Stromal cell of bone marrow (primary cell): ENCODE measurements around the gene SND1.

Experiments used
- DNase-seq: peaks from one replicate; pipeline ENCODE4 v3.0.0-alpha.2; 2012; ENCODE audit warnings: low read depth

Gene SND1

GRCh38 chr7:128041203-128041602 lies 389.2 kb downstream of the SND1 start:
- no peak for DNase-seq

- no peak for DNase-seq
These were observed 390.0 kb downstream of the SND1 start for GRCh38 chr7:128042012-128042411.

DNA sequence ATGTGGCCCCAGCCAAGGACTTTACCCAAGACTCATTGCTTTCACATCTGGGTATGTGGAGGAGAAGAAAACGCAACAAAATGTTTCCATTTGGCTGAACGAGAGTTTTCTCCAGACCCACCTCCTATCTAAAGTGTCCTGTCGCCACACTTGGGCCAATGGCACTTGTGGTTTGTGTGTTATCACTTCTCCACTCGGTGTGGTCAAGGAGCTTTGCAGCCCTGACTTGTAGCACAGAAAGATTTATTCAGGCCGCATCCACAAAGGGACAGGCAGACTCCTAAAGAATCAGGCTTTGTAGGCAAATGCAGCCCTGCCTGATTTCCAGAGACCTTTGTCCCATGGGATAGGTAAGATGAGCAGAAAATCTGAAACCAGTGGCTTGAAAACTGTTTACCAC lies 392.1 kb downstream of the SND1 start:
- no peak for DNase-seq

- no peak for DNase-seq
These were observed 393.2 kb downstream of the SND1 start for GRCh38 chr7:128045158-128045557.

GRCh38 chr7:128045766-128046165 lies 393.8 kb downstream of the SND1 start:
- DNase-seq: peak; percentile 33

DNA sequence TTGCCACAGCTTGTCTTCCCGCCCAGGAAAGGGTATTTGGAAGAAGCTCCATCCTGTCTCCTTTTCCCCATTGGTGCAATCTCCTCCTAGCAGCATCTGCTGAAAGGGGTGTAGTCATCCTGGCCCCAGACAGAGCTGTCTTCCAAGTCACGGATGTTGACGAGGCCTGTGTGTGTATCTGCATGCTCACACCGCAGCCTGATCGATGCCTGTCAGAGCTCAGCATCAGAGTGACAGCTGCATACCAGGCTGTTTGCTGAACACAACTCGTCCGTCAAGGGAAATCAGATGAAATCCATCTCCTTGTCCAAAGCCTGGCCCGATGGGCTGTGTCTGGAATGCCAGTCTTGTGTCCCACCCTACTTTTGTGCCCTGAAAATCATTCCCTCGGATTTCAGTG lies 400.4 kb downstream of the SND1 start:
- no peak for DNase-seq

- DNase-seq: no peak
These were observed 401.0 kb downstream of the SND1 start for GRCh38 chr7:128053023-128053422.

DNA sequence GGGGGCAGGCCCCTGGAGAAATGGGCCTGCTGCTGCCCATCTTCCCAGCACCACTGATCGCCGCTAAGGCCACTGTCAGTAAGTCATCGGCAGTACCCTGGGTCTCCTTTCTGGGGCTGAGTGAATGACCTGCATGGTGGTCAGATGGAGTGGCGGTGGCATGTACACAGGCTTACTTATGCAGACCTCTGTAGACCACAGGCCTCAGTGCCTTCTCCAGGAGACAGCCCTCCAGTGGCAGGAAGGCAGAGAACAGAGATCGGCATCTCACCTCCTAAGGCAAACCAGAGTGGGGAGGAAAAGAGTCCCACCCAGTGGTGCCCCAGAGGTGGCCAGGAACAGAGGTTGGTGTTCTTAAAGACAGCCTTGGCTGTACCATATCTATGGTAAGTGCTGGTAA lies 402.0 kb downstream of the SND1 start:
- no peak for DNase-seq

DNA sequence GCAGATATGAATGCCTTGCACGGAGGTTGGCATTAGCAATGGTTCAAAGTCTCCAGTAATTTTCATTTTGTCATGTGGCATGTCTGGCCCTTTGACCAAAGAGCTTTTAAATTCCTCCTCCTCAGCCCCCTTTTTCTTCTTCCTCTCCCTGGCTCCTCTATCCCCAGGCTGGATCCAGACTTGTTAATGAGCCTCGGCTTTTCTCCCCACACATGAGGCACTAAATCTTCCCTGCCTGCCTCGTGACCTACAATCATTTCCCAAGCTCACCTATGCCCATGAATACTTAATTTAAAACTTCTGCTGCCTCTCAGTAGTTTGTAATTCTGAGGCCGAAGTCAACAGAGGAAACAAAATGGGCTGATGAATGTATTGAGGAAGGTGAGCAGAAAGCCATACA lies 402.5 kb downstream of the SND1 start:
- DNase-seq: no peak

DNA sequence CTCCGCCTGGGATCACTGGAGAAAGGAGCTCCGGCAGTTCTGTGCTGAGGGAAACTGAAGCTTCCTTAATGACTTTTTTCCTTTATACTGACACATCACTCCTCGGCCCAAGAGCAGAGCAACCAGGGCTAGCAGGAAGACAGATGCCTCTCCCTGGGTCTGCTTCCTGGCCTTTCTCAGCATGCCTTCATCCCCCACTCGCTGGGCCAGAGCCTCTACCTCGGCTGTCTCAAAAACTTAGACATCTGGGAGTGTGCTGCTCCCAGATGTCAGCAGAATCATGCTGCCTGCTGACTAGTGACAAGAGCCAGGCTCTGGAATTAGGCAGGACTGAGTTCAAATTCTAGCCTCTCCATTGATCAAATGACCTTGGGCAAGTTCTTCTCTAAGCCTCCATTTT lies 403.6 kb downstream of the SND1 start:
- no peak for DNase-seq

GRCh38 chr7:128056901-128057300 lies 404.9 kb downstream of the SND1 start:
- DNase-seq: peak; percentile 49

DNA sequence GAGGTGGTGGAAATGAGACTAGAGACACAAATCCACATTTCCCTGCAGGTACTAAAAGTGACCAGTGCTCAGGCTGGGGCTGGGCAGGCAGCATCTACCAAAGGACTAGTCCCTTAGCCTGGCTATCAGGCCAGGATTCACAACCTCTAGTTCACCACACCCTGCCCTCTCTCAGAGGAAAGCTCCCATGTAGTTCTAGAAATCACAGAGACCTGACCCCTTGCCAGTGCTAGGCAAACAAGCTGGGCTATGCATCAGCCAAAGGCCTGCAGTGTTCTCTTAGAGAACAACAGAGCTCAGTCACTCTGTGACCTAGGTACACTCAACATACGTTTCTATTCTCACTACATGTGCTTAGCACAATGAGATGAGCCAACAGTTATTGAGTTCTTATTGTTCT lies 405.9 kb downstream of the SND1 start:
- DNase-seq: no peak

DNA sequence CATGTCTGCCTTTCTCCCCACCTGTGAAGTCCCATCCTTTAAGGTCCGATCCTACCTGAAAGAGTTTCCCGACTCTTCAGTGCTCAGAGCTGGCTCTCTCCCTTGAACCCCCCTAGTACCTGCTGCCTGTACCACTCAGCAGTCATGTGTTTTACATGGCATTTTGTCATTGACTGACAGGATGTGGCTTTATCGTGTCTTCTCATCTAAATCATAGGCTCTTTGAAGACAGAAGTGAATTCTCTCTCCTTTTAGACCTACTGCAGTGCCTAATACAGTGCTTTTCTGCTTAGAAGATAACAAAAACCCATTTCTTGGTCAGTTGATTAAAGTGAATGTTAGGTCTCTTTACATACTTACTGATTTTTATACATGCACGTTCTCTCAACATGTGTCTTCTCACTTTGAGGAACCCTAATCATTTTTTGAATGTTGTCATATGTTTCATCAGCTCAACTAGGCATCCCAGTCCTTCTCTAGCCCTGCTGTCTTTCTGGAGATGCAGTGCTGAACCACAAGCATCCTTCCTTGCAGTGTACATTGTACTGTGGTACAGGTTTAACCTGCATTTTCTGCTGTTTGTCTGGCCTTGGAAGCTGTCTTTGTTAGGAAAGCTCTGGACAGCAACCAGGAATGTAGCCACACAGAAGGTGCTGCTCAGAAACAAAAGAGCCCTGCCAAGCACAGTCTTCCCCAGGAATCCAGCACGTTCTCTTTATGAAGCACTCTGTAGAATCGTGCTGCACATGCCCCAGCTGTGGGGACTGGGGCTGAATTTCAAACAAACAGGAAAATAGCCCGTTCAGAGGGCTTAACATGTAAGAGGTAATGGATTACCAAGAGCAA lies 407.4 kb downstream of the SND1 start:
- no peak for DNase-seq

GRCh38 chr7:128060018-128060417 lies 408.0 kb downstream of the SND1 start:
- no peak for DNase-seq

GRCh38 chr7:128063088-128063487 lies 411.1 kb downstream of the SND1 start:
- DNase-seq: no peak

DNA sequence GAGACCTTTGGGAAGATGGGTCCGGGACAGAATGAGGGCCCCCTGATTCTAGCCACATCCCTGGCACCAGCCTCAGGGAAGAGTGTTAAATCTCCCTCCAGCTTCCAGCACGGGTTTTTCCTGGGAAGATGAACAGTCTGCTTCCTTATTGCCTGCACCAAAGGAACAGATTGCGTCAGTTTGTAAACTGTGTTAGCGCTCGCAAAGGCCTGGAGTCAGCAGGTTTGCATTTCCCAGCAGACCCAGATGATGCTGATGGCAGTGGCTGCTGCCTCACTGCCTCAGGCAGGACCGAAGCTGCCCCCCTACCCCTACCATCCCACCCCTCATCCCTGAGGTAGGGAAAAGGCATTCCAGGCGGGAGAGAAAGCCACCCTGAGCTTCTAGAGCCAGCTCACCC lies 413.9 kb downstream of the SND1 start:
- no peak for DNase-seq

- no peak for DNase-seq
These were observed 414.4 kb downstream of the SND1 start for GRCh38 chr7:128066395-128066794.

DNA sequence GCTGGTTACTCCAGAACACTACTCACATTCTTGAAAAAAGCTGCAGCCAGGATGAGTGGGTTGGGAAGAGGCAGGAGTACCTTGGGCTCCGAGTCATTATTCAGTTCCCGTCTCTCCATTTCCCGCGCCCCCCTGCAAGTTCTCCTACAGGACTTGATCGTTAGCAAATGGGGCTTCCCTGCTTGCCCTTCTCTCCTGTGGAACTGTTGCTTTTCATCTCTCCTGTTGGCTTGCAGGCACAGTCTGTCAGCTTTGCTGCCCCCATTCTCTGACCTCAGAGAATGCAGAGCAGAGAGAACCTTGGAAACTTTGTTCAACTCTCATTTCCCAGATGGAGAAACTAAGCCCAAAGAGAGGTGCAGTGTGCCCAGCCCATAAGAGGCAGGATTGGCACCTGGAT lies 414.9 kb downstream of the SND1 start:
- no peak for DNase-seq

- DNase-seq: no peak
These were observed 416.0 kb downstream of the SND1 start for GRCh38 chr7:128067983-128068382.

- no peak for DNase-seq
These were observed 416.8 kb downstream of the SND1 start for GRCh38 chr7:128068785-128069184.

- no peak for DNase-seq
These were observed 417.7 kb downstream of the SND1 start for GRCh38 chr7:128069373-128070364.

DNA sequence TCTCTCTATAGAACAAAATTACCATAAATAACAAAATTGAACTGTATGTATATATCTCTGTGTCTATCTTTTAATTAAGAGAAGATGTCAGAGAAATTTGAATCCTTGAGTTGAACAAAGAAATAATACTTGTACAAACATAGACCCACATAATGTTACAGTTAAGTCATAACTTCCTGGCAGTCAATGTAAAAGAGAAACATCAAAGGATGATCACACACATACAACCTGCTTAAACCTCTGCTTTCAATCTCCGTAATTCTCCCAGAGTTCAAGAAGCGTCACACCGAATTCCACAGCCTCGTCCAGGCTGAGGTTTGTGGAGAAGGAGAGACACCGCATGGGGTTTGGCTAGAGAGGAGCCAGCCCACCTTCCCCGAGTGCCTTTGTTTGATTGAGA lies 419.4 kb downstream of the SND1 start:
- no peak for DNase-seq

DNA sequence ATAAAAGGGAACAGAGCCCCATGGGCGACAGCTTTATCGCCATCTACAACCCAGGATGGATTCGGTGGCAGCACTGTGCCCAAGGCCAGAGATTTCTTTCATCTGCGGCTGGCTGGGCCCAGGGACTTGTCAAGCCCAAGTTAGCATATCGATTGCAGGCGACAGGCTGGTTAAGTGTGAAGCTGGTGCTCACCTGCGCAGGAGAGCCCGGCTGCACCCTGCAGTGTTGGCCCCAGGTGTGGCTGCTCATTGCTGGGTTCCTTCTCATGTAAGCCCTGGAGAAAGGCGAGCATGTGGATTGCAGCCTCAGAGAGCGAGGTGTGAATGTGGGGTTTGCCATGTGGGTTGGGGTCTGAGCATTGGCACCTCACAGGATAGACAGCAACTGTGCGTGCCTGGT lies 419.8 kb downstream of the SND1 start:
- DNase-seq: no peak
